T-helper 1 cell (primary cell): Measurements from ENCODE around the gene REXO1.
A peak's percentile ranks its signal among the peaks of the same experiment; 100 is the strongest.

ENCODE experiments used
- DNase-seq, 5 donors: peaks; one replicate each; pipeline ENCODE4 v3.0.0-alpha.2; 2012 to 2020

REXO1 gene

DNA sequence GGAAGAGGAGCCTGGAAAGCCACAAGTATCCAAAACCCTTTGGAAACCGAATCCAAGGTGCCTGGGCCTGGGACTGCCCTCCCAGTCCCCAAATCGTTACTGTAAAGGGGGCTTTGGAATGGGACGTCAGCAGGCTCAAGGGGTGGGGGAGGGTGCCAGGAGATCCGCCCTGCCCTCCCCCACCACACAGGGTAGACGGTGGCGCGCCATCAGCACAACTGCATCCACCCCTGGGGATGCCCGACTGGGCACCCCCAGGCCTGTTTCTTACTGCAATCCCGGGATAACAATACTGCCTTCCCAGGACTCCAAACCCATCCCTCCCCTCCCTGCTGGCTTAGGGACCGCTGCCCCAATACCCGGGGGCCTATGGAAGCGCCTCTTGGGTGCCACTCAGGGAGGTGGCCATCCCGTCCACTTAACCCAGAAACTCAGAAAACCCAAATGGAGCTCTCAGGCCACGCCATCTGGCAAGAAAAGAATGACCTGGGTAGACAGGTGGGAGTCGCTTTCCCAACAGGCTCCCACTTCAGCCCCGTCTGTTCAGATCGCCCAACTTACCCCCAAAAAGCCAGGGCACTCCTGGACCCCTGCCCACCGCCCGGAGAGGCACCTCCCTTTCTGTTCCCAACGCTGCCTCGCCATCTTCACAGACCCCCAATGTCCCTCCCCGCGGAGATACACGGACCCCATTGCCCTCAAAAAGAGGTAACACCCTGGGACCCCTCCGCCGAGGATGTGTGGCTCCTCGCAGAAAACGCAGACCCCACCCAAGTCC is 12.7 kb upstream of the REXO1 start:
- no peak for DNase-seq

DNA sequence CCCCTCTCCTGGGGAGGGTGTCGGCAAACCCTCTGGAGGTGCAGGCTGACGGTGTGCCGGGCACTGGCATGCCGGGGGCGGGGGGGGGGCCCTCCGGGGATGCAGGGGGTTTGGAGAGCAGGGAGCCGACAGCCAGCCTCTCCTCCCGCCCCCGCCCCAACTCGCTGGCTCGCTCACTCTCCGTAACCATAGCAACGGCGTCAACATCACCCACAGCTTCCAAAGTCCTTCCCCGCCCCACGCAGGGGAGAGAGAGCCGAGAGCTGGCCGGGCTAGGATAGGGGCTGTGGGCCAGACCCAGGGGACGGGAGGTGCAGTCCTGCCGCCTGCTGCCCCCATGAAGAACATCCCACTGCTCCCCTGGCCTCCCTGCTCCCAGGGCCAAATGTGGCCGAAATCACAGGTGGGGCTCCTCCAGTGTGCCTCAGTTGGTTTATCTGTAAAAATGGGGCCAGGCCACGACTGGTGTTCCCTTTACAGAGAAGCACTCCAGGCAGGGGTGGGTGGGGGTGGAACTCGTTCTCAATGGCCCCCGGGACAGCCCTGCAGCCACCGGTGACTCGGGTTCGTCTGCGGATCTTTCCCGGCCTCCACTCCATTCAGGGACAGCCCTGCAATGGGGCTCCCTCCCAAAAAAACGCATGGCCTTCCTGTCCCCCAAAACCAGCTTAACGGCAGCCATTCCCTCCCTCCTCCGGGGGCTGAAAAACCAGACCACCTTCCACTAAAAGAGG is 11.9 kb upstream of the REXO1 start:
- peak; percentile 45 to 70 (median 68) for DNase-seq

DNA sequence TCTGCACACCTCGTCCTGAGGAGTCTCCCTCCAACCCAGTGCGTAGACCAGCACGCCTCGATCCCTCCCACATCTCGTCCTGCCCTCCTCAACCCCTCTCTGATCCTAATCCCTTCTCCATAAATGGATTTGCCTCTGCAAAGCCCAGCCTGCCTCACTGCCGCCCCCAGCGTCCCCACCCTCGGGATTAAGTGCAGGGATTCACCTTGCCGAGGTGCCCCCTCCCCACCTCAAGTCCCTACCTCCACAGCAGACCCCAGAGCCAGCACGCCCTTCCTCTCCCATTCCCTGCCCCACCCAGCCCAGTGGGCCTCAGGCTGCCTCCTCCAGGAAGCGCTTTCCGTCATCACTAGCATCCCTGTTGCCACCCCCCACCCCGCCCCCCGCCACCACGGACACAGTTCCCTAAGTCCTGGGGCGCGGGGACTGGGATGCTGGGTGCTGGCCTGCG is 11.1 kb upstream of the REXO1 start:
- no peak for DNase-seq

DNA sequence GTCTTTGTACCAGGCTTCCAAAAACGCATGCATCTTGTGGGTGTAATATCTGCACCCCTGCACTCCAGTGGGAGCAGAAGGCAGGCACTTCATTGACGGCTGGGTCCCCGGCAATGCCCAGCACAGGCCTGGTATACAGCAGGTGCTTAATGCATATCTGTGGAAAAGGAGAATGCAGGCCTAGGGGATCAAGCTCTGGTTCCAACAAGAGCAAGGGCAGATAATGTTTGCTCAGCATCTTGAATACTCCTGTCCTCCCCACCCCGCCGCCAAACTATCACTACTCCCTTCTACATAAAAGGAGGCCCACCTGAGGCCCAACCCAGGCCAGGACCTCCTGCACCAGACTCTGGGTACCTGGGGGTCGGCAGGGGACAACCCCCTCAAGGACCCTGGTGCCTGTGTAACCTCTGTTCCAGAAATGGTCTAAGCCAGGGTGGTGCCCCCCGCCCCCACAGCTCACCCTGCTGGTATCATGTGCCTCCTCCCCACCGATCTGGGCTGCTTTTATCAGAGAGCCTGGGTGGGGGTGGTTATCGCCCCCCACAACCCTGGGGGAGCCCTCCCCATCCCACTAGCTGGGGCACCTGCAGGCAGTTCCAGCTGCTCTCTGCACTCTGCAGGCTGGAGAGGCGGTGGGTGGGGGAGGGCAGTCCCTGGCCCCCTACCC is 10.3 kb upstream of the REXO1 start:
- no peak for DNase-seq

DNA sequence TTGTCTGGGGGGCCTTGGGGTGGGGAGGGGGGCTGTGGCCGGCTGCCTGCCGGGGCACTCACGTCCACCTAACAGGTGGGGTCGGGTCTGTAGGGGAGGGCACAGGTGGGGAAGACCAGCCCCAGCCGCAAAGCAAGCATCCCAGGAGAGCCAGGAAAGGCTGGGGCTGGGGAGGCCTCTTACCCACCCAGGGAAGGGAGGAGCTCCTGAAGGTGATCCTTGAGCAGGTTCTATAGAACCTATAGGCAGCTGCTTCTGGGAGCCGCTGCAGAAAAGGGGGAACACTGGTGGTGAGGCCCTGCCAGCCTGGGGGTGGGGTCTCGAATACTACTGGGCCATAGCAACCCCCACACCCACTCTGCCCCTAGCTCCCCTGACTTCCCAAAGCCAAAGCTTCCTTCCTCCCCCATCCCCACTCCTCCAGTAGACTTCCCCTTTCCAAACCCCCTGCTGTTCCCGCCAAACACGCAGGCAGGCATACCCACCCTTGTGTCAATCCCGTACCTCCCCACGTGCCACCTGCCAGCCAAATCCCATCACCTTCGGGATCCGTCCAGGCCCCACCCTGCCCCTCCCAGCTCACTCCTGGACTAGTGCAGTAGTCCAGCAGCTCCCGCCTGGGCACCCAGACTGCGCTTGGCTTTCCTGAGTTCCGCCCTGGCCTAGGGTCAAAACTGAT is 9.5 kb upstream of the REXO1 start:
- DNase-seq: no peak

DNA sequence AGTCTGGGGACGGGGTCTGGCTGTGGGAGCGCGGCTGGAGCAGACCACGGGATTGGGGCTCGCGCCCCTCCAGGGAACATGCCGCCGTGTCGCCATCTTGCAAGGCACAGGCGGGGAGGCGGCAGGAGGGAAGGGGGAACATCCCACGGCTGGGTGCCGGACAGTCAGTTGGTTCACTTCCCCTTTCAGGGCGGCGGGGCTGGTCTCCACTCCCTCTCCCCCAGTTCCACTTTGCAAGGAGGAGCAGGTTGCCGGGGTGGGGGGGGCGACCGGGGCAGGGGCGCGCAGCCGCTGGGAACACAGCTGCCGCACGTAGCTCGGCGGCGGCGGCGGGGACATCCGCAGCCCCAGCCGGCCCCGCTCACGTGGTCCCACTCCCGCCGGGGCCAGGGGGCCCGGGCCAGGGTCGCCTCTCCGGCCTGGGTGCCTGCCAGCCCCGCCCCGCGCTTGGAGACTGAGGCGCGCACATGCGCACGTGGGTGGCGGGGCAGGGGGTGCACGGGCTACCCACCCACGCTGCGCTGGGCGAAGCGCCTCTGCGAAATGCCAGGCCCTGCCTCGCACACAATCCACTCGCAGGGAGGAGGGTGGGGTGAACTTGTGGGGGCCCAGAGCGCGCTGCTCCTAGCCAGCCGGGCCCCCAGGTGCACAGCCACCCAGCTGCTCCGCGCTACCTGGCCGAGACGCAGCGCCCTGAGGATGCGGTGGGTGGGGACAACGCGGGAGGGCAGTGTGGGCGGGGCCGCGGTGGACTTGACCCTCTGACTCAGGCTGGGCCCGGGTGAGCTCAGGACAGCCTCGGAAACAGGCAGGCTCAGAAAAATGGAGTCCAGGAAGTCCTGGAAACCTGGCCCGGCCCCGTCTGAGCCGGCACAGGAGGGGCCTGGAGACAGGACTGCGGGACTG is 8.7 kb upstream of the REXO1 start:
- peak in 1 of 5 donors; percentile 41 for DNase-seq

DNA sequence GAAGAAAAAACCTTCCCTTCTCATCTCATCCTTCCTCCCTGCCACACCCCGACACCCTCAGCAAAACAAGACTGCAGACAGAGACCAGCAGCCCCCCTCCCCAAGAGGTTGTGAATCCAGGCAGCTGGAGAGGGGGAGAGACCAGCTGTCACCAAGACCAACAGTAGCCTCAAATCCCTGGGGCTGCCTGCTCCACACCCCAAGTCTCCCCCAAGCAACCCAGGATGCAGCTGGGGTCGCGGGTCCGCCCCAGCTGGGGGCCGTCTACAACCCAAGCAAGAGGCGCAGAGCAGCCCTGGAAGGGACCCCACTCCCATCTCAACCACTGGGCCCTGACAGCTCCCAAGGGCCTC is 8.0 kb upstream of the REXO1 start:
- DNase-seq: no peak

DNA sequence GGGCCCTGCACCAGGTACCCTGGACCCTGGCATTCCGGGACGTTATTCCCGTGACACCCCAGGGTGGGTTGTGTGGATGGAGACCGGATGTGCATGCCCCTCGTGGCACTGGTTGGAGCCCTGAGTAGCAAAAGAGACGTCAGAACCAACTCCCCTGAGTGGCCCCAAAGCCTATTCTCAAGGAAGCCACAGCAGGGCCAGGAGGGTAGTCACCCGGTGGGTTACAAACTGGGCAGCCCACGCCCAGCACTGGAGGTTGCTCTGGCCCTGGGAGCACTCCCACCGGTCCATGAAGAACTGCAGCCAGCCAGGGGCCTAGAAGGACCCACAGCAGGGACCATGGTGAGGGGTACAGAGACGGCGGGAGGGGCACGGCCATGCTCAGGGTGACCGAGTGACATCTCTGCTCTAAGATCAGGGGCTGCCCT is 7.6 kb upstream of the REXO1 start:
- peak in 1 of 5 donors; percentile 64 for DNase-seq

DNA sequence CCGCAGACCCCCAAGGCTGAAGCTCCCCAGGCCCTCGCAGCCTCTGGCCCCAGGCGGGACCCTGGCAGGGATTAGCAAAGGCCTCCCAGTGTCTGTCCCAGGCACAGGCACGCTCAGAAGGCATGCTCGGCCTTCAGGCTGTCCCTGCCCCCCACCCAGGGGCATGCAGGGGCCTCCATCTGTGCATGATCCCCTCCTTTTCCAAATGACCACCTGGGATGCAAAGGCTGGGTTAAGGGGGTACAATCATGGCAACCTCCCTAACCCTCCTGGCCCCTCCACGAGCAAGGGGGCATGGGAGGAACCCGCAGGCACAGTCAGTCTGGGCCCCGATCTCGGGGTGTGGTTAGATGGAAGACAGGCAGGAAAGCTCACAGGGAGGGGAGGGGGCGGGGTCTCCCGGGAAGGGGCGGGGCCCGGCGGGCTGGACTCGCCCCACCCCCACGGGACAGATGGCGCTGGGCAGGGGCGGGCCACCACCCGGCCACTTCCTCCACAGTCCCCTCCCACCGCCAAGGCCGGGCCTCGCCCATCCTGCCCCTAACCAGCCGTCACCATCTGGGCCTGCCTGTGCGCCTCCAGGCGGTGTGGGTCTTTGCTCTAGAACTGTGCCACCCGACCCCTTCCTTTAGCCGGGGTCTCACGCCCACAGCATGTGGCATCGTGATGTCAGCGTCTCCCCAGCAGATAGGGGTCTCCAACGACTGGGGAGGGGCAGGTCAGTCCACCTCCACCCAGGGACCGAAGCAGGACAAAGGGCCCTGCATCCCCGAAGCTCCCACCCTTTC is 7.0 kb upstream of the REXO1 start:
- peak; percentile 75 to 96 (median 80) for DNase-seq

DNA sequence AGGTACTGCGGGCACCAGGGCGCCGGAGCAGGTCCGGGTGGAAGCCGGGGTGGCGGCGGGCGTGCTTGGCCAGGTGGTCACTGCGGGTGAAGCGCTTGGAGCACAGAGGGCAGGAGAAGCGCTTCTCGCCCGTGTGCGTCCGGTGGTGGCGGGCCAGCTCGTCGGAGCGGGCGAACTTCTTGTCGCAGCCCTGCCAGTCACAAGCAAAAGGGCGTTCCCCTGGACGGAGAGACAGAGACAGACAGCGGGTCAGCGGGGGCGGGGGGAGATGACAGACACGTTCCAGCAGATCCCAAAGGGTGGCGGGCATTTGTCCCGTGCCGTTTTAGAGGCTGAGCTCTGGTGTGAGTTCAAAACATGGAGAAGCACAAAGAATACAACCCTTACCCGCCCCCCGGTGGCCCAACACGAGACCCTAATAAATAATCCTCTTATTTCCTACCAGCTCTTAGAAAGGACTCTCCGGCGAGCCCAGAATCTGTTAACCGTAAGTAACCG is 6.3 kb upstream of the REXO1 start:
- no peak for DNase-seq

DNA sequence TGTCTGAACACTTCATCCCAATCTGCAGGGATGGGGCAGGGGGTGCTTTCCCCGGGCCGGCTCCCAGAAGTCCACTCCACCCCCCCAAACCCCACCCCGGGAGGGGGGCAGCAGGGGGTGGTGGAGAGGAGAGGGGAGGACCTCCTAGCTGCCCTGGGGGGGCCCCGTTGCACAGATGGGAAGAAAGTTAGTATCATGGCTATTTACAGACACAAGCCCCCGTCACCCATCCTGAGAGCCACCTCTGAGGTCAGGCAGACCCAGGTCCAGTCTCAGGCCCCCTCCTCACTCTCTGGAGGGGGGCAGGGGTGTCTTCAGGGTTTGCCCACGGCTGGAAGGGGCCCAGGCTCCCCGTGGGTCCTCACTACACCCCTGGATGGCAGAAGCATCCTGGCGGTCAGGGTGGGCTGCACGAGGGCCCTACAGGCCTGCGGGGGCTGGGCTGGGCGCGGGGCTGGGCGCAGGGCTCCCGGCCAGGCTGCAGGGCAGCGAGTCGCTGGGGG is 5.8 kb upstream of the REXO1 start:
- DNase-seq: no peak

DNA sequence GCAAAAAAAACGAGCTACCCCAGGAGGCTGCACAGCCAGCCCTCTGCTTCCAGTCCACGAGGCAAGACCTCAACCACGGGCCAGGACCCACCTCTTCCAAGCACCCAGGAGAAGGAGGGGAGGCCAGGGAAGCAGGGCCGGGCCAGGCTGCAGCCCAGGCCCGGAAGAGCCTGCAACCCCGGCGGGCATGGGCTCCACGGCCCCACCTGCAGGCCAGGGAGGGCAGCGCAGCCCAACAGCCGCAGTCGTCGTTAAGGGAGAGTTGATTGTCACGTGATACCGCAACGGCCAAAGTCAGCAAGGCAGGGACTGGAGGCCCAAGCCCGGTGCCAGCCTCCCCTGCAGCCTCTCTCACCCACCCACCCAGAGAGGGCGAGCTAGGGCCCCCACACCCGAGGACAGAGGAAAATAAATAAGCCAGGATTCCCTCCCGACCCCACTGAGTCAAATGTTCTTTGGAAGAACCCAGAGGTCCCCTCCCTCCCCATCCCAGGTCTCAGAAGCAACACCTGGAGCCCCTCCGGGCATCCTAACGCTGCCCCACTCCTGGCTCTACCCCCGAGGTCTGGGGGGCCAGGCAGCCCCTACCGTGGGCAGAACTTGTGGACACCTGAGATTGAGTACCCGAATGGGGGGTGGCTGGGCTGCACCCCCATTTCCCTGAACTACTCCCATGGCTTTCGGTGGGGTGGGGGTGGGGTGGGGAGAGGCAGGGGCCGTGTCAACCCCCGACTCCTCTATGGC is 5.2 kb upstream of the REXO1 start:
- peak; percentile 62 to 89 (median 77) for DNase-seq

DNA sequence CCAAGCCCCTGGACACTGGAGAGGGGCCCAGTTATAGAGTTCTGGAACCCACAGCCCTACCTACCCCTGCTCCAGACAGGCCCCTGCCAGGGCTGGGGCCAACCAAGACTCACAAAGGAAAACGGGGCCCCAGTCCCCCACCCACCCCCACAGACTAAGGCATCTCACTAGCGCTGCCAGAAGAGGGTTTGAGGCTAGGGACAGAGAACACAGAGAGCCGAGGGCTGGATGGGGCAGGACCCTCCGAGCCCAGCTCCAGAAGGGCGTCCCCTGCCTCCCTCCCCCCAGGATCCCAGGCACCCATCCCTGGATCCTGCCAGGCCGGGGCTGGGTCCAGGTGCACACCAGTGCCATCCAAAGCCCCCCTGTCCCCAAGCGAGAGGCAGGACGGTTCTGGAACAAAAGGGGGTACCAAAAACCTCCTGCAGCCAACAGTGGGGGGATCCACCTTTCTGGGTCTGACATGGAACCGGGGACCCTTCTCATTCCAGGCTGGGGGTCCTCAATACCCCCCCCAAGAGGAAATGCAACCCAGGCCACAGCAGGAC is 4.4 kb upstream of the REXO1 start:
- no peak for DNase-seq

DNA sequence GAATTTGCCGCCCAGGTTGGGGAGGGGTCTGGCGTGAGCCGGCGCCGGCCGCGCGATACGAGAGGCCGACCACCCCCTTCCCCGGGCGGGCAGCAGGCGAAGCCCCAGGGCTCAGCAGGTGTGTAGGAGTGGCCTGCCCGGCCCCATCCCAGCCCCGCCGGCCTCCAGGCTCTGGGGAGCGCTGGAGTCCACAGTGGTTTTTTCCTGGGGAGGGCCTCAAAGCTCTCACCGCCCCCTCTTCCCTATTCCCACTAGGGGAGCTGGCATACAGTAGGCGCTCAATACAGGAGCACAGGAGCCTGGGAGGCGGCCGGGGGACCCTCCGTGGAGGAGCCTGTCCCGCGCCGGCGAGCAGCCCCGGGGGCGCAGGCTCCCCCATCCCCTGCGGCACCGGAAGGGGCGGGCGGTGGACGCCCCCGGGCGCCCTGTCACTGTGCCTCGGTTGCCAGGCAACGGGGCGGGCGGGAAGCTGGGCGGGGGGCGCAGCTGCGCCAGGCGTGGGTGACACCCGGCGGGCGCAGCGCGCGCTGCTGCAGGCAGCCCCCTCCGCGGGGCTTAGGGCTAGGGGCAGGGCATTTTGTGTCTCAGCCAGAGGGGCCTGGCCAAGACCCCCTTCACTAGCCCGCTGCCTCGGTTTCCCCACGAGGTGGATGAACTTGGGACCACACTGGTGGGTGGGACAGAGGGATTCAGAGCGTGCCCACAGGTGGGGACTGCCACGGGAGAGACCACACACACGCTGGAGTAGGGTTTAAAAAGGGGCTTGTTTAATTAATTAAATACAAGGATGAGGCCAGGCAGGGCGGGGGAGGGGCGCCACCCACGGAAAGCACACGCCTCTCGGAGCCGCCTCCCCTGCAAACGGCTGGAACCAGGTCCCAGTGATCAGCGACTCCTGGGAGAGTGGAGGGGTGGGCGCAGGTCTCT is 3.6 kb upstream of the REXO1 start:
- peak in 2 of 5 donors; percentile 57 to 70 for DNase-seq

DNA sequence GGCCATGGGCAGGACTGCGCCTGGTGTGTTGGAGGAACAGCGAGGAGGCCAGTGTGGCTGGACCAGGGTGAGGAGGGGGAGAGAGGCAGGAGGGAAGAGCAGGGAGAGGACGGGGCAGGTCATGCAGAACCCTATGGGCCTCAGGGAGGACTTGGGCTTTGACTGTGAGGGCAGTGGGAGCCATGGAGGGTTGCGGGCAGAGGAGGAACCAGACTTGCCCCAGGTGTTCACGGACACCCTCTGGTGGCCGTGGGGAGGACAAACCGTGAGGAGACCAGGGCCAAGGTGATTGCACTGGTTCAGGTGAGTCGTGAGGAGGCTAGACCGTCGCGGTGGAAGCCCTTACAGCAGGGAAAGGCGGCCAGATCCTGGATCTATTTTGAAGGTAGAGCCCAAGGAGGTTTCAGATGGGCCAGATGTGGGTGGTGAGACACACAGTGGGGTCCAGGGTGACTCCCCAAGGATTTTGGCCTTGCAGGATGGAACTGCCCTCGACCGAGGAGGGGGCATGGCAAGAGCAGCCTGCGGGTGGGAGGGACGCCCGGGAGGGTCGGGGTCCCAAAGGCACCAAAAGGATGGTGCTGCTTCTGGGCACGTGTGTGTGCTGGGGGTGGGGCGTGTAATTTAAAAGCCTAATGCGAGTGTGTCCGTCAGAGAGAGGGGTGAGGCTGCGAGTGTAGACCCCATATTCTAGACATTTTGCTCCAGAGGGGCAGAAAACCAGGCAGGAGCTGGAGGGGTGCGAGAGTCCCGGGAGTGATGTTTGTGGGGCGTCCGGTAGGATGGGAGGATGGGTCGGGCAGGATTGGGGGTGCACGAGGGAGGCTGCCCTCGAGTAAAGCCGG is 2.7 kb upstream of the REXO1 start:
- DNase-seq: no peak

DNA sequence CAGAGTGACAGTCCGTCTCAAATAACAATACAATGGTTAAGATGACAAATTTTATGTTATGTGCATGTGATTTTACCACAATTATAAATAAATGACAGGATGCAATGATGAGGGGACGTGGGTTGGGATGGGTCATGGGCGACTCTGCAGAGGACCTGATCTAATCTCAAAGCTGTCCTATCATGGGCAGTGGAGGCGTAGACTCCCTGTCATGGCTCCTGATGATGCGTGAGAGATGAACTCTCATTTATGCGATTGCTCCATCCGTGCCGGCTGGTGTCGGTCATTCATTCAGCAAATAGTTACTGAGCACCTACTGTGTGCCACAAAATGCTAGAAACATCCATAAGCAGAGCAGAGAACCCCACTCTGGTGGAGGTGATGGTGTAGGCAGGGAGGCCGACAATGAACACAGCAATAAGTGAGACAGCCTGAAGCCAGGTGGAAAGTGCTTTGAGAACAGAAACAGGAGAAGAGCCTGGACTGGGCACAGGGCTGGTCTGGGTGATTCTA is 1.7 kb upstream of the REXO1 start:
- DNase-seq: no peak

DNA sequence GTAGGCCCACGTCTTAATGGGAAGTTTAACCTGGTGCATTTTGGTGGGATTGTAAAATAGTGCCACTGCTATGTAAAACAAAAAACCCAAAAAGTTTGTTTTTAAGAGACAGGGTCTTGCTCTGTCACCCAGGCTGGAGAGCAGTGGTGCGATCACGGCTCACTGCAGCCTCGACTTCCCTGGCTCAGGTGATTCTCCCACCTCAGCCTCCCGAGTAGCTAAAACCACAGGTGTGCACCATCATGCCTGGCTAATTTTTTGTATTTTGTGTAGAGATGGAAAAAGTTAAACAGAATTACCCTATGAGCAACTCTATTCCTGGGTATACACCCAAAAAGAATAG is 820 bp upstream of the REXO1 start:
- no peak for DNase-seq
